Liver (tissue), 9 donors: ENCODE results near the gene CACNB4. TPM values are rescaled to one million over a fixed set of nuclear protein-coding genes. Genes with fewer than 3 reads are reported as not detected.

Source experiments
- DNase-seq: peaks from one replicate; pipeline ENCODE4 v3.0.0-alpha.2; 2017; ENCODE audit warnings: low spot score
- H3K27ac ChIP-seq, 2 donors: one replicate each; pipeline ENCODE4 v1.7.0; 2013; ENCODE audit warnings: inconsistent platforms in 2 of 2, low read length in 2 of 2, control low read depth in 1 of 2, low read depth in 1 of 2, mild to moderate bottlenecking in 1 of 2
- H3K27me3 ChIP-seq, 4 donors: one replicate each; pipeline versions ENCODE4 v1.6.1 to v1.7.0; 2013; ENCODE audit warnings: low read length in 3 of 4, inconsistent platforms in 1 of 4, mild to moderate bottlenecking in 1 of 4, moderate library complexity in 1 of 4; ENCODE audit not compliant: control insufficient read depth in 4 of 4, insufficient read depth in 4 of 4
- H3K36me3 ChIP-seq, 4 donors: one replicate each; pipeline versions ENCODE4 v1.6.1 to v1.7.0; 2013; ENCODE audit warnings: low read length in 3 of 4, mild to moderate bottlenecking in 3 of 4, low read depth in 1 of 4, moderate library complexity in 1 of 4; ENCODE audit not compliant: control insufficient read depth in 4 of 4, insufficient read depth in 3 of 4
- H3K4me1 ChIP-seq, 4 donors: one replicate each; pipeline versions ENCODE4 v1.6.1 to v1.7.0; 2013; ENCODE audit warnings: low read length in 3 of 4, mild to moderate bottlenecking in 3 of 4, moderate library complexity in 1 of 4; ENCODE audit not compliant: control insufficient read depth in 4 of 4, insufficient read depth in 4 of 4
- H3K4me3 ChIP-seq, 3 donors: one replicate each; pipeline versions ENCODE4 v1.6.1 to v1.7.0; 2013; ENCODE audit warnings: low read length in 3 of 3, control low read depth in 1 of 3, low read depth in 1 of 3, mild to moderate bottlenecking in 1 of 3
- H3K9ac ChIP-seq, 2 donors: one replicate each; pipeline ENCODE4 v1.7.0; 2013; ENCODE audit warnings: low read length in 2 of 2, mild to moderate bottlenecking in 2 of 2, moderate library complexity in 2 of 2, control low read depth in 1 of 2, low read depth in 1 of 2
- H3K9me3 ChIP-seq, 4 donors: one replicate each; pipeline versions ENCODE4 v1.6.1 to v1.7.0; 2013; ENCODE audit warnings: low read length in 3 of 4; ENCODE audit not compliant: control insufficient read depth in 4 of 4
- CTCF ChIP-seq: fragments of 150-350 bp; IDR thresholded peaks from 2 replicates; pipeline ENCODE4 v1.5.1; 2017; ENCODE audit warnings: improper control_type of control experiment, low read depth, low read length; ENCODE audit not compliant: missing input control
- EGR1 ChIP-seq, 2 donors: IDR thresholded peaks; 2 replicates each; pipeline ENCODE4 v1.6.1; 2016 to 2018; ENCODE audit warnings: antibody characterized with exemption in 2 of 2, low read depth in 2 of 2
- FOXA2 ChIP-seq: IDR thresholded peaks from 2 replicates; pipeline ENCODE4 v1.6.1; 2016; ENCODE audit warnings: antibody characterized with exemption
- JUND ChIP-seq, 2 donors: IDR thresholded peaks; 2 replicates each; pipeline ENCODE4 v1.6.1; 2016; ENCODE audit warnings: antibody characterized with exemption in 2 of 2
- RAD21 ChIP-seq, 2 donors: IDR thresholded peaks; 2 replicates each; pipeline ENCODE4 v1.6.1; 2016; ENCODE audit warnings: antibody characterized with exemption in 2 of 2, mild to moderate bottlenecking in 2 of 2
- REST ChIP-seq: IDR thresholded peaks from 2 replicates; pipeline ENCODE4 v1.6.1; 2016; ENCODE audit warnings: antibody characterized with exemption, mild to moderate bottlenecking
- SP1 ChIP-seq: IDR thresholded peaks from 2 replicates; pipeline ENCODE4 v1.6.1; 2018; ENCODE audit warnings: antibody characterized with exemption, mild to moderate bottlenecking
- TAF1 ChIP-seq: conservative IDR thresholded peaks from 2 replicates; pipeline ENCODE4 v1.6.1; 2016; ENCODE audit warnings: antibody characterized with exemption, mild to moderate bottlenecking
- ZBTB33 ChIP-seq: IDR thresholded peaks from 2 replicates; pipeline ENCODE4 v1.6.1; 2016; ENCODE audit warnings: antibody characterized with exemption
- WGBS: extraction: QIAGEN DNeasy Blood & Tissue Kit; methylation state at CpG from one replicate; pipeline ENCODE4 v1.1.7; 2013; 5-methylcytosine and 5-hydroxymethylcytosine counted together
- polyA plus RNA-seq, 2 donors: library from polyadenylated mRNA; stranded (reverse) in 1 of 2; unstranded in 1 of 2; fragments of 200-250 nt in 1 of 2; fragments of >200 nt in 1 of 2; fragmentation: Nextera tagmentation in 1 of 2; extraction: Ambion mirVana in 1 of 2; gene quantifications; one replicate each; pipeline versions ENCODE4 v1.2.1 to v1.2.3, GENCODE V29; 2013 to 2015
- total RNA-seq, 2 donors: library from RNA; depleted of rRNA; stranded (reverse); fragments of >200 nt; gene quantifications; one replicate each; pipeline ENCODE4 v1.2.3, GENCODE V29; 2014
- donor health status: healthy.
- donor health status: healthy.
- donor health status: healthy.
- donor health status: healthy.
- donor health status: healthy.

Gene CACNB4
- total and polyA plus RNA-seq, 4 donors = 0.02 to 0.50 (median 0.21) TPM

- H3K27ac ChIP-seq = no peak overlapping the region
- H3K9ac ChIP-seq = no peak overlapping the region
- H3K27me3 ChIP-seq = no peaks in the 10 kb centered on the region
- TF ChIP-seq JUND (IDR thresholded peaks at IDR 0.05) (no peak), ZBTB33 (no peak), SP1 (no peak), RAD21 (IDR thresholded peaks at IDR 0.05) (no peak), EGR1 (IDR thresholded peaks at IDR 0.05; ENCODE audit: low read depth in 2 of 2) (no peak), REST (no peak), FOXA2 (no peak), TAF1 (no peak)
- H3K36me3 ChIP-seq = no peaks in the 10 kb centered on the region
- no peak for DNase-seq
- H3K9me3 ChIP-seq = no peaks in the 10 kb centered on the region
- whole genome bisulfite sequencing = 80% methylated on average over 6 of the region's 6 CpGs
- no peaks in the 10 kb centered on the region for H3K4me1 ChIP-seq
- no peak overlapping the region for H3K4me3 ChIP-seq
These were observed 61.0 kb downstream of the CACNB4 start for GRCh38 chr2:152037743-152038435.

- no peak overlapping the region for H3K27ac ChIP-seq
- 36% methylated on average over 10 of the region's 10 CpGs for WGBS
- H3K4me3 ChIP-seq = no peak overlapping the region
- DNase-seq = peak; percentile 61
- no peaks in the 10 kb centered on the region for H3K4me1 ChIP-seq
- H3K36me3 ChIP-seq = no peaks in the 10 kb centered on the region
- TF ChIP-seq CTCF (peak; percentile 68), RAD21 (IDR thresholded peaks at IDR 0.05) (peak; percentile 91 to 92), JUND (IDR thresholded peaks at IDR 0.05) (no peak)
- H3K27me3 ChIP-seq = no peaks in the 10 kb centered on the region
- H3K9ac ChIP-seq = no peak overlapping the region
- H3K9me3 ChIP-seq = no peaks in the 10 kb centered on the region
These were observed 62.0 kb downstream of the CACNB4 start for GRCh38 chr2:152036611-152037469.
